ENCODE data around the gene PMEPA1. TPM values are rescaled to one million over a fixed set of nuclear protein-coding genes. Genes with fewer than 3 reads are reported as not detected.

Gene PMEPA1
- total and polyA plus RNA-seq, 10 of the 15 experiments (the other 5 are each of a cell fraction or from before 2014, with no cell fraction given), result 0.02 to 0.10 (median 0.04) TPM; not detected in 3

- H3K4me2 ChIP-seq (ENCODE audit: control insufficient read depth, insufficient read depth), result no peak overlapping the region
- no peak overlapping the region for H2AFZ ChIP-seq (ENCODE audit: control insufficient read depth, low read depth, low read length)
- no peak overlapping the region for H3K27ac ChIP-seq (ENCODE audit: control insufficient read depth, insufficient read depth)
- in situ Hi-C loops (cut with MboI) (no loop called here), intact Hi-C loops (cut with micrococcal nuclease; ENCODE audit: unreplicated experiment) (no loop called here)
- ChIA-PET SMC1A (ENCODE audit: uncharacterized antibody, unreplicated experiment) (no interaction called here), POLR2A (no interaction called here), CTCF (no interaction called here), RAD21 (ENCODE audit: unreplicated experiment) (no interaction called here)
- DNase-seq (ENCODE audit: low read depth, low spot score) (no peak), ATAC-seq (no peak), FAIRE-seq (no peak)
- H4K20me1 ChIP-seq (ENCODE audit: control insufficient read depth, insufficient read depth), result no peaks in the 10 kb centered on the region
- no peak for TF ChIP-seq WRNIP1 (IDR thresholded peaks at IDR 0.05; ENCODE audit: borderline replicate concordance, low read depth, low read length)
- no peak for TF ChIP-seq HDAC2 (IDR thresholded peaks at IDR 0.05)
- no peak for TF ChIP-seq STAT1 (conservative IDR thresholded peaks at IDR 0.05)
- no peak for TF ChIP-seq BHLHE40 (IDR thresholded peaks at IDR 0.05; ENCODE audit: borderline replicate concordance in 1 of 2, low read depth in 2 of 2, low read length in 1 of 2)
- no peak for TF ChIP-seq ZNF274 (IDR thresholded peaks at IDR 0.05; ENCODE audit: insufficient read depth, insufficient read length)
- TF ChIP-seq RB1 (IDR thresholded peaks at IDR 0.05; ENCODE audit: borderline replicate concordance), result no peak
- no peak for TF ChIP-seq SRF (IDR thresholded peaks at IDR 0.05; ENCODE audit: low read depth in 2 of 2, low read length in 2 of 2)
- no peaks in the 10 kb centered on the region for H3K9me3 ChIP-seq (replicated peaks; ENCODE audit: control insufficient read depth, insufficient read depth, low read length)
- no peak overlapping the region for H3K9ac ChIP-seq (ENCODE audit: control insufficient read depth, insufficient read depth, low read length)
- no peaks in the 10 kb centered on the region; the same call in 1 of the 2 replicates for H3K4me1 ChIP-seq (ENCODE audit: control insufficient read depth, insufficient read depth, low read length)
- no TSS peak for BruUV-seq (replicated peaks)
- H3K79me2 ChIP-seq (ENCODE audit: control insufficient read depth, insufficient read depth, low read length), result no peaks in the 10 kb centered on the region
- H3K4me3 ChIP-seq, result no peak overlapping the region
- H3K36me3 ChIP-seq (ENCODE audit: control insufficient read depth in 2 of 2, insufficient read depth in 2 of 2, low read length in 1 of 2), result no peaks in the 10 kb centered on the region
- H3K27me3 ChIP-seq (replicated peaks in 1 of 2; ENCODE audit: control insufficient read depth in 2 of 2, insufficient read depth in 2 of 2, low read length in 1 of 2), result peaks cover 2 to 7% of the 10 kb centered on the region in 2 experiments; a peak in 3 of 4 replicates
- WGBS (ENCODE audit: insufficient coverage, insufficient replicate concordance, low lambda C conversion rate, missing lambda C conversion rate), result 16% methylated on average over 8 of the region's 8 CpGs
These were observed 4.1 kb upstream of the PMEPA1 start for GRCh38 chr20:57713951-57714350.

- WGBS (ENCODE audit: insufficient coverage, insufficient replicate concordance, low lambda C conversion rate, missing lambda C conversion rate), result 53% methylated on average over 10 of the region's 10 CpGs
- H3K9ac ChIP-seq (ENCODE audit: control insufficient read depth, insufficient read depth, low read length), result no peak overlapping the region
- H2AFZ ChIP-seq (ENCODE audit: control insufficient read depth, low read depth, low read length), result no peak overlapping the region
- no peaks in the 10 kb centered on the region for H3K36me3 ChIP-seq (ENCODE audit: control insufficient read depth in 2 of 2, insufficient read depth in 2 of 2, low read length in 1 of 2)
- H3K9me3 ChIP-seq (replicated peaks; ENCODE audit: control insufficient read depth, insufficient read depth, low read length), result no peaks in the 10 kb centered on the region
- H3K27me3 ChIP-seq (replicated peaks in 1 of 2; ENCODE audit: control insufficient read depth in 2 of 2, insufficient read depth in 2 of 2, low read length in 1 of 2), result peaks cover 4 to 9% of the 10 kb centered on the region in 2 experiments
- ChIA-PET RAD21 (ENCODE audit: unreplicated experiment) (no interaction called here), SMC1A (ENCODE audit: uncharacterized antibody, unreplicated experiment) (no interaction called here), CTCF (no interaction called here), POLR2A (no interaction called here)
- H3K4me1 ChIP-seq (ENCODE audit: control insufficient read depth, insufficient read depth, low read length), result no peaks in the 10 kb centered on the region
- H3K4me2 ChIP-seq (ENCODE audit: control insufficient read depth, insufficient read depth), result no peak overlapping the region
- no TSS peak for BruUV-seq (replicated peaks)
- no peak overlapping the region for H3K4me3 ChIP-seq
- H4K20me1 ChIP-seq (ENCODE audit: control insufficient read depth, insufficient read depth), result no peaks in the 10 kb centered on the region
- no peaks in the 10 kb centered on the region for H3K79me2 ChIP-seq (ENCODE audit: control insufficient read depth, insufficient read depth, low read length)
- H3K27ac ChIP-seq (ENCODE audit: control insufficient read depth, insufficient read depth), result no peak overlapping the region
- in situ Hi-C loops (cut with MboI) (no loop called here), intact Hi-C loops (cut with micrococcal nuclease; ENCODE audit: unreplicated experiment) (no loop called here)
- TF ChIP-seq ZNF592 (IDR thresholded peaks at IDR 0.05), result no peak
- no peak for TF ChIP-seq ZNF217 (IDR thresholded peaks at IDR 0.05)
- no peak for FAIRE-seq
- no peak for ATAC-seq
- DNase-seq (ENCODE audit: low read depth, low spot score), result no peak
These were observed 3.7 kb upstream of the PMEPA1 start for GRCh38 chr20:57713505-57713903.
